HCT116 (cell line): ENCODE results near the gene MED19. TPM values are rescaled to one million over a fixed set of nuclear protein-coding genes. Genes with fewer than 3 reads are reported as not detected.

ENCODE experiments used
- ATAC-seq: fragments of 200-7000 bp; cut with Tn5 transposase; 2 replicates; pipeline ENCODE4 v1.9.1; 2020; ENCODE audit warnings: mild to moderate bottlenecking, moderate library complexity
- BruUV-seq: library from RNA; stranded (reverse); fragments of 400-500 nt; replicated peaks from 2 replicates; lab custom pipeline; 2021; lab: Mats Ljungman, UMichigan
- CTCF ChIA-PET: fragments of 300-600 bp; sonication (Branson Sonifier 250); formaldehyde crosslinking; loops from one replicate; lab custom pipeline; 2021; ENCODE audit warnings: antibody characterized with exemption; lab: Charles Lee
- POLR2A ChIA-PET: fragments of 300-600, 350-600 bp; sonication (Branson Sonifier 250); formaldehyde crosslinking; loops from one replicate; lab custom pipeline; 2021; ENCODE audit warnings: antibody characterized with exemption; lab: Charles Lee
- RAD21 ChIA-PET, 2 experiments: fragments of 300-600 bp; sonication (Branson Sonifier 250); formaldehyde crosslinking; loops; one replicate each; lab custom pipeline; 2023; ENCODE audit warnings: low total read pairs in 2 of 2; ENCODE audit not compliant: uncharacterized antibody in 2 of 2, unreplicated experiment in 2 of 2, low non-redundant PET in 1 of 2; lab: Charles Lee
- DNase-seq: peaks from one replicate; pipeline ENCODE4 v3.0.0-alpha.2; 2010; ENCODE audit warnings: low read depth, low spot score
- H2AFZ ChIP-seq: fragments of 200-600 bp; shearing (Covaris generic), sonication (generic); 2 replicates; pipeline ENCODE4 v1.6.1; 2017; ENCODE audit warnings: low read depth, mixed run types, mixed read lengths, antibody characterized with exemption, low read length; ENCODE audit not compliant: poor library complexity, severe bottlenecking
- H3K27ac ChIP-seq: 2 replicates; pipeline ENCODE4 v1.5.1; 2012; ENCODE audit warnings: low read depth, low read length
- H3K27me3 ChIP-seq: fragments of 200-600 bp; sonication (generic); 2 replicates; pipeline ENCODE4 v1.6.1; 2016; ENCODE audit warnings: mixed run types, low read length, mixed read lengths; ENCODE audit not compliant: insufficient read depth
- H3K36me3 ChIP-seq, 2 experiments: fragments of 200-500 bp in 1 of 2; fragments of 200-600 bp in 1 of 2; sonication (Bioruptor generic) in 1 of 2; sonication (generic) in 1 of 2; 2 replicates each; pipeline versions ENCODE4 v1.5.1 to v1.6.1; 2014 to 2016; ENCODE audit warnings: low read length in 2 of 2, inconsistent platforms in 1 of 2, mixed read lengths in 1 of 2, mixed run types in 1 of 2; ENCODE audit not compliant: insufficient read depth in 2 of 2, control insufficient read depth in 1 of 2
- H3K4me1 ChIP-seq, 2 experiments: fragments of 200-600 bp in 1 of 2; sonication (generic) in 1 of 2; 2 replicates each; pipeline versions ENCODE4 v1.5.1 to v1.6.1; 2012 to 2017; ENCODE audit warnings: low read length in 2 of 2, inconsistent platforms in 1 of 2, mild to moderate bottlenecking in 1 of 2, mixed read lengths in 1 of 2, mixed run types in 1 of 2, moderate library complexity in 1 of 2; ENCODE audit not compliant: insufficient read depth in 2 of 2, control insufficient read depth in 1 of 2
- H3K4me2 ChIP-seq: fragments of 200-600 bp; sonication (generic); 2 replicates; pipeline ENCODE4 v1.6.1; 2017; ENCODE audit warnings: mixed run types, low read length, mixed read lengths
- H3K4me3 ChIP-seq, 2 experiments: fragments of 200-600 bp in 1 of 2; sonication (generic) in 1 of 2; replicated peaks in 1 of 2; 2 replicates each; pipeline ENCODE4 v1.5.1; 2011 to 2016; ENCODE audit warnings: low read length in 2 of 2, control low read depth in 1 of 2, low read depth in 1 of 2, mild to moderate bottlenecking in 1 of 2, mixed read lengths in 1 of 2, mixed run types in 1 of 2
- H3K79me2 ChIP-seq: fragments of 200-600 bp; sonication (generic); 2 replicates; pipeline ENCODE4 v1.6.1; 2017; ENCODE audit warnings: mild to moderate bottlenecking, mixed run types, low read length, moderate library complexity, mixed read lengths; ENCODE audit not compliant: insufficient read depth
- H3K9ac ChIP-seq: fragments of 200-600 bp; sonication (generic); 2 replicates; pipeline ENCODE4 v1.6.1; 2016; ENCODE audit warnings: low read length, mixed read lengths
- H3K9me2 ChIP-seq: fragments of 200-600 bp; sonication (generic), shearing (Covaris generic); 2 replicates; pipeline ENCODE4 v1.6.1; 2017; ENCODE audit warnings: mixed run types, mild to moderate bottlenecking, moderate library complexity; ENCODE audit not compliant: insufficient read depth
- H3K9me3 ChIP-seq, 2 experiments: fragments of 200-500 bp in 1 of 2; fragments of 200-600 bp in 1 of 2; sonication (Bioruptor generic) in 1 of 2; sonication (generic) in 1 of 2; 2 replicates each; pipeline ENCODE4 v1.6.1; 2014 to 2017; ENCODE audit warnings: low read length in 2 of 2, mixed read lengths in 2 of 2, inconsistent platforms in 1 of 2, low read depth in 1 of 2, mild to moderate bottlenecking in 1 of 2, mixed run types in 1 of 2, moderate library complexity in 1 of 2; ENCODE audit not compliant: control insufficient read depth in 1 of 2, insufficient read depth in 1 of 2
- H4K20me1 ChIP-seq: fragments of 200-600 bp; sonication (generic), shearing (Covaris generic); 2 replicates; pipeline ENCODE4 v1.6.1; 2017; ENCODE audit warnings: mixed run types, mild to moderate bottlenecking, moderate library complexity; ENCODE audit not compliant: insufficient read depth
- ATF3 ChIP-seq: IDR thresholded peaks from 2 replicates; pipeline ENCODE4 v1.6.1; 2012
- EZH2phosphoT487 ChIP-seq: fragments of 200-600 bp; IDR thresholded peaks from 2 replicates; pipeline ENCODE4 v1.6.1; 2018; ENCODE audit warnings: antibody characterized with exemption, borderline replicate concordance
- REST ChIP-seq: IDR thresholded peaks from 2 replicates; pipeline ENCODE4 v1.6.1; 2012; ENCODE audit warnings: low read depth
- intact Hi-C: fragments of 100-400 bp; cut with micrococcal nuclease; formaldehyde crosslinking; loops from 2 replicates; pipeline ENCODE4 v1.10.0; 2022
- total RNA-seq: library from RNA; stranded (reverse); gene quantifications from one replicate; pipeline ENCODE4 v1.2.1, GENCODE V29; 2021; ENCODE audit not compliant: unreplicated experiment

The MED19 gene
- total RNA-seq, 1 experiment from 2014 or later, result 18.0 TPM

GRCh38 chr11:57675176-57675941, 36.7 kb downstream of the MED19 start:
- H3K4me3 ChIP-seq, result no peak overlapping the region
- H3K4me1 ChIP-seq, result peaks cover 0 to 6% of the 10 kb centered on the region in 2 experiments; a peak in 1 of 4 replicates
- peaks cover 95% of the 10 kb centered on the region for H3K79me2 ChIP-seq
- RAD21 ChIA-PET, result interaction anchor here in 1 of 2 experiments (0.6 kb wide), 1 partner anchor 28 kb away, joined by 3 read pairs; no protein-coding TSS in a partner anchor
- POLR2A ChIA-PET, result no interaction called here
- intact Hi-C loops, result no loop called here
- no peak for ATAC-seq
- H3K4me2 ChIP-seq, result no peak overlapping the region
- H3K9me2 ChIP-seq, result no peaks in the 10 kb centered on the region
- no peaks in the 10 kb centered on the region for H3K9me3 ChIP-seq
- CTCF ChIA-PET, result interaction anchor here (0.7 kb wide), 1 partner anchor 125 kb away, joined by 3 read pairs; no protein-coding TSS in a partner anchor
- 0 out of 2 replicates have a peak, but pooled peaks cover 4% of the 10 kb centered on the region for H4K20me1 ChIP-seq
- no peak for TF ChIP-seq EZH2phosphoT487
- no peak for TF ChIP-seq ATF3
- no peak for TF ChIP-seq REST
- H3K36me3 ChIP-seq, result peaks cover 27 to 40% of the 10 kb centered on the region in 2 experiments
- H2AFZ ChIP-seq, result no peak overlapping the region
- H3K27ac ChIP-seq, result no peak overlapping the region
- BruUV-seq, result no TSS peak
- no peak overlapping the region for H3K9ac ChIP-seq
- DNase-seq, result no peak
- H3K27me3 ChIP-seq, result no peaks in the 10 kb centered on the region
